Amygdala (tissue), 56 donors: ENCODE measurements around the gene CHRNB1.

Experiments
- DNase-seq, 56 donors: peaks; one replicate each; lab custom pipeline; 2025; lab: John Stamatoyannopoulos, UW

Gene CHRNB1

GRCh38 chr17:7436556-7437368 is 8.1 kb upstream of the CHRNB1 start:
- DNase-seq: peak in 42 of 56 donors; percentile 18 to 84 (median 56)

GRCh38 chr17:7437369-7437863 is 7.4 kb upstream of the CHRNB1 start:
- DNase-seq: no peak

DNA sequence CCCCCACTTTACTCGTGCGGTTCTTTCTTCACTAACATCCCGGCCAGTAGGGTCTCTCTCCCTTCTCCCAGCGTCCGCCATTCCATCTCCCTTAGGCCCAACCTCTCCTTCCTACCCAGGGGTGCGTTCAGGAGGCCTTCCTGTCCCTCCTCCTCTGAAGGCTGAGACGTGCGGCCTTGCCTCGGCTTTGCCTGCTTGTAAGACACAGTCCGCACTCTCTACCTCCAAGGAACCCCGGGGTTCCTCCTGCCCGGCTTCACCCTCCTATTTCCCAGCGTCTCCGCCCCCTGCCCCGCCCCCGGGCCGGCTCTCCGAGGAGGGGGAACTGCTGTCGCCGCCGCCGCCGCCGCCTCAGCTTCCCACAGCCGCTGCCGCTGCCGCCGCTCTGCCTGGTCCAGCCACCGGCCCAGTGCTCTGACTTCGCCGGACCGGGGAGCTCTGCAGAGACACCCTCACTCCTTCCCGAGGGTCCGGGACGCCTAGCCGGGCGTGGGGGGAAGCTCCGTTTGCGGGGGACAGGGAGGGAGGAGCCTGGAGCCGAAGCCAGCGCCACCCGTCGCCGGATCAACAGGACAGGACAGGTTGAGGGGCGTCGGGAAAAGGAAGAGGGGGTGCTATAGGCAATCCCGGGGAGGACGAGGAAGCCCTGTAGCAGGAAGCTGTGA is 6.8 kb upstream of the CHRNB1 start:
- peak in 40 of 56 donors; percentile 16 to 72 (median 46) for DNase-seq

DNA sequence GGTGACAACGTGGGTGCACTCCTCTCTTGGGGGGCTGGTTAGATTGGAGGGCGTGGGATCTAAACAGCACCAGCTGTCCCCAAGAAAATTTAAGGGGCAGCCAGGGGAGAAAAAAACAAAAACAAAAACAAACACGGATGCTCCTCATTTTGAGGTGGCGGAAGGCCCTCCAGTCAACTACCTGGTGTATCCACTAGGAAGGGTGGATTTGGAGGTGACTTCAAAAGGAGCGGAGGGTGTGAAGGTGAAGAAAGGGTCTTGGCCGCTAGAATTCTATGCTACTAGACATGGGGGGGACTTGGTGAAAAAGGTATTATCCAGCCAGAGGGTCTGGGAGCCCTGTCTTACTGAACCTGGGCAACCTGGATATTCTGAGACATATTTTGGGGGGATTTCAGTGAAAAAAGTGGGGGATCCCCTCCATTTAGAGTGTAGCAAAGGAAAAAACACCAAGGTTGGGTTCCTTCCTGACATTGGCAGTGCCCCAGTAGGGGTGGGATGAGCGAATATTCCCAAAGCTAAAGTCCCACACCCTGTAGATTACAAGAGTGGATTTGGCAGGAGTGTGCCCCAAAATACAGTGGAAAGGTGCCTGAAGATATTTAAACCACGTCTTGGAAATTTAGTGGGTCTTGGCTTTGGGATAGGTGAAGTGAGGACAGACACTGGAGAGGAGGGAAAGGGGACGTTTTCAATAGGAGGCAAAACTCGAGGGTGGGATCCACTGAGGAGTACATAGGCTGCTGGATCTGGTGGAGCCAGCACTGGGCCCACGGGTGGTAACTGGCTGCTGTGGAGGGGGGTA is 6.0 kb upstream of the CHRNB1 start:
- DNase-seq: no peak

GRCh38 chr17:7439462-7440112 is 5.3 kb upstream of the CHRNB1 start, which contains the start of gene FGF11:
Gene FGF11 (plus strand): TSS chr17:7439512. CDS start chr17:7439621, 109 bp downstream.
- no peak for DNase-seq

GRCh38 chr17:7440113-7440833 is 4.6 kb upstream of the CHRNB1 start:
- DNase-seq: peak in 14 of 56 donors; percentile 10 to 77 (median 24)

DNA sequence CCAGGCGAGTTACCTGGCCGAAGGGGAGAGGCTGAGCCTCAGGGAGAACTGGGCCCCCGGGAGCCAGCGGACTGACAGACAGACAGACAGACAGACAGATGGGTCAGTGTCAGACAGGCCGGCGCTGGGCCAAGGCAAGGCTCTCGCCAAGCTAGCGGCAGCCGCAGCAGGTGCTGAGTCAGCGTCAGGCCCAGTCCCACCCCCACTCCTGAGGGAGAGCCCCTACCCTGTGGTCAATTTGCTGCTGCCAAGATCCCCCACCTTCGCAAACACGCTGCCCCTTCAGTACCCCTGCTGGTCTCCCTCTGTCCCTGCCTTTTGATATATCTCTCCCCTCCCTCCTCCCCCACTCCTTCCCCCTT is 4.0 kb upstream of the CHRNB1 start:
- DNase-seq: peak in 15 of 56 donors; percentile 15 to 70 (median 33)

GRCh38 chr17:7441266-7441665 is 3.6 kb upstream of the CHRNB1 start:
- DNase-seq: no peak

GRCh38 chr17:7442142-7442541 is 2.7 kb upstream of the CHRNB1 start:
- DNase-seq: no peak

DNA sequence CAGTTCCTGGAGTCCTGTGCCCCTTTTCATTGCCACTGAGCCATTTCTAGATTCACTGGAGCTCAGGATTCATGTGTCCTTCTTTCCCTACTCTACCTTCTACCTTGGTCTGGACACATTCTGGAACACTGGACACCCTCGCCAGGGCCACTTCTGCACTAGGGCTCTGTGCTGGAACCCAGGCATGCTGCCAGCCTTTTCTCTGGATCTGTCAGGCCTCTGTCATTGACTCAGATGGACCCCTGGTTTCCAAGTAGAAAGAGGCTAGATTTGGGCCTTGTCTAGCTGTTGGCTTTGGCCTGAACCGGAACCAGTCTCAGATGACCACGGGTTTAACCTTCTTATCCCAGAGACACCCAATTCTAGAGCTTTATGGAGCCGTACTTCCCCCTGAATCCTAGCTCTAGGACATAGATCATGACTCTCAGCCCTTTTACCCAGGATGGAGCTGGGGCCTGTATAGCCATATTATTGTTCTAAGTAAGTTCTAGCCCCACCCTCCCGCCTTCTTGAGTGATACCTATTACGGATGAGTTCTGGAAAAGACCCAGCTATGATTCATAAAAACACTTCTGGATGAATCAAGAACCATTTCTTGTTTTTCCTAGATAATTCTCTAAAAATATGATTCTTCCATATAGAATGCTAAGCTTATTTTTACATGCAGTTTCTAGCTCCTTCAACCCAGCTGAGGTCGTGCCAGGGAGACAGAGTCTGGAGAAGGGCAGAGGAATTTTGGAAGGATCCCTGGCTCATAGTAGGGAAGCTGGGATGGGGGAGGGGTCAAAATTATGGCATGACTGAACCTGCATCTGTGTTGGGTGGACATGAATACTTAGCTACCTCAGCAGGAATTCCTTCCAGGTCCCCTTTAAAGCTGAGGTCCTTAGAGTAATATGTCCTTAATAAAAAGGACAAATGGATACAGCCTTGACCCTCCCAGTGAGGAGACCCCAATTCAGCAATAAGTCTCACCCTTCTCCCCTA is 1.1 kb upstream of the CHRNB1 start:
- DNase-seq: no peak

DNA sequence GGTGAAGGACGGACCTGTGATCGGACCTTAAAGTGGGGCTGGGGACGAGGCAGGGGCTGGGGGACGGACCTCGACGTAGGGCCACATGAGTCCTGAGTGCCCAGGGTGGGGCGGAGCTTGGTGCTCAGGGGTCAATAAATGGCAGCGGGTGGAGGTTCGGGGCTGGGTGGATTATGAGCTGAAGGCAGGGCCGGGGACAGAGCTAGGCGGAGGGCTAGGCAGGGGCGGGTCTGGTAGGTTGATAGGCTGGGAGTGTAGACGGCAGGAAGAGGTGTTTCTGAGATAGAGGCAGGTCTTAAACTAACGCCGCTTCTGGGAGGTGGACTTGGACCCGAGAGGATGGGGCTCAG is 733 bp downstream of the CHRNB1 start:
- DNase-seq: peak in 1 of 56 donors; percentile 70

- no peak for DNase-seq
Observed at GRCh38 chr17:7448461-7448860, 3.6 kb downstream of the CHRNB1 start.

DNA sequence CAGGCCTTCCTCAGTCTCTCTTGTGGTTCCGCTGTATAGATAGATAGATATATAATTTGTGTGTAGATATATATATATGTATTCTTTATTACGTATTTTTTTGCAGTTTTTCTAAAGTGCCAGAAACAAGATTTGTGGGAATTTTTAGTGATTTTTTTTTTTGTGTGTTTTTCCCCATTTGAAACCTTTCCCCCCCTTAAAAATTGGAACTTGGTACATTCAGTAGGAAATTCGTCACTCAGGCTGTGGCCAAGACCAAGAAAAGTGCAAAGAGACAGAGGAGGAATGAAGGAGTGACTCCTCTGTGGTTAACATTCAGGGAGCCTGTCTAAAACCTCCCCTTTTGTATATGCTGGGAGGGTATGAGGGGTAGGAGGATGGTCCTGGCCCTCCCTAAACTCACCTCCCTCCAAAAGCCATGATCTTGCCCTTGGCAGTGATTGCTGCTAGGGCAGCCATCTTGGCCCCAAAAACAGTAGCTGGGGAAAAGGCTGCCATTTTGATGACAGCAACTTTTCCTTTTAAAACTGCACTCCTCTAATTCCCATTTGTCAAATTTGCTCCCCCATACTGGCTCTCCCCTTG is 15.2 kb downstream of the CHRNB1 start:
- no peak for DNase-seq

DNA sequence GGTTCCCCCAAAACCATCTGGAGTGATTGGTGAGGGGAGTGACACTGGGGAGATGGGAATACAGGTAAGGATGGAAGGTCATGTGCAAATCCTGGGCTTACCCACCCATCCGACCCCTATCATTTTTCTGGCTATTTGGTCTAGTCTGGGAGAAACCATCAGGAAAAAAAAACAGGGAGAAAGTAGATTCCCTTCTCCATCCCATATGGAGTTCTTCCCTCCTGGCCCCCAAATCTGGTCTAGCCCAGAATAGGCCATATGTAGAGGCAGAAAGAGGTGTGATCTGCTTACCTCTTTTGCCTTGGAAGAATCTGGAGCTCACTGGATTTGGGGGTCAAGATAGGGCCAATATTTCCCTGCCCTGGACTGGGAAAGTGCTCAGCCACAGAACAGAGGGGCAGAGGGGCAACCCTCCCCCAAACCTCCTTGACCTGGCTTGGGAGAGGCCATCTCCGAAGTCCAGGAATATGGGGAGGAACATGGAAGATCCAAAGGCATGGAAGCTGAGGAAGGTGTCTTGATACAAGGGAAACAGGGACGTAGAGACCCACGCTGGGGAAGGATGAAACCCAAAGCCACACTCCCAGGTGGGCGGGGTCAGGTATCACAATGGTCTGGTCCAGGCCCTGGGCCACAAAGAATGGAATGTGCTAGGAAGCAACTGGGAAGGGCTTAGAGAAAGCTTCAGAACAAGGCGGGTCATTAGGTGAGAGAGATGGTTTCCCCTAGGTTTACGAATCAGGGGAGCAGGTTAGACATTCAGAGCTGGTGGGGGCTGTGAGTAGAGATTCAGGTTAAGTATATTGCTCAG is 16.2 kb downstream of the CHRNB1 start:
- DNase-seq: no peak

- no peak for DNase-seq
Observed at GRCh38 chr17:7462474-7463371, 17.9 kb downstream of the CHRNB1 start.

DNA sequence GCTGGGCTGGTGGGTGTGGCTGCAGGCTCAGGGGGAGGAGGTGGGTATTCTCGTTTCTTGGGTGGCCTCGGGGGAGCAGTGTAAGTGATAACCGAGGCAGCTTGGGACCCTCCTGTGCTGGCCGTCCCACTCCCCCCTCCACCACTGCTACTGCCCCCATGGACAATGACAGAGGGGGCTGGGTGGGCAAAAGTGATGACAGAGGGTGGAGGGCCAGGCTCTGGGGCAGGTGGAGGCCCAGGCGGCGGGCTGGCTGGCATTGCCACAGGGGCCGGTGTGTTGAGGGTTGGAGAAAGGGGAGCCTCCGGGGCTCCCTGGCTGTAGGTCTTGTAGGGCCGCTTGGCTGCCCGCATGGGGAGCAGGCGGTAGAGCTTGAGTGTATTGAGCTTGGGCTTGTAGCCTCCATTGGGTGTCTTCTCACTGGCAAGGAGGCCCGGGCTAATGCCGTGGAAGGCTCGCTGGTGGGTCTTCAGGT is 18.5 kb downstream of the CHRNB1 start:
- DNase-seq: no peak
